Adrenal gland (tissue), 5 donors: ENCODE results near the gene PIM3.

Experiments used
- POLR2A ChIP-seq, 2 donors: fragments of 450-650 bp; IDR thresholded peaks; one replicate each; pipeline ENCODE4 v1.6.1; 2017; ENCODE audit warnings: antibody characterized with exemption in 2 of 2, mild to moderate bottlenecking in 2 of 2, moderate library complexity in 1 of 2
- TF ChIP-seq, protein P1 (sequence below), 6 experiments: fragments of 450-650 bp in 4 of 6; fragments of 200-600 bp in 2 of 6; sonication (generic) in 1 of 6; IDR thresholded peaks; 1 replicate in 5 of 6; 2 replicates in 1 of 6; pipeline versions ENCODE4 v1.5.1 to v1.8.0; 2016 to 2021; ENCODE audit warnings: antibody characterized with exemption in 6 of 6, mild to moderate bottlenecking in 2 of 6, moderate library complexity in 1 of 6
- donor health status: DM: no; HTN: no; CAD: no.

DNA sequence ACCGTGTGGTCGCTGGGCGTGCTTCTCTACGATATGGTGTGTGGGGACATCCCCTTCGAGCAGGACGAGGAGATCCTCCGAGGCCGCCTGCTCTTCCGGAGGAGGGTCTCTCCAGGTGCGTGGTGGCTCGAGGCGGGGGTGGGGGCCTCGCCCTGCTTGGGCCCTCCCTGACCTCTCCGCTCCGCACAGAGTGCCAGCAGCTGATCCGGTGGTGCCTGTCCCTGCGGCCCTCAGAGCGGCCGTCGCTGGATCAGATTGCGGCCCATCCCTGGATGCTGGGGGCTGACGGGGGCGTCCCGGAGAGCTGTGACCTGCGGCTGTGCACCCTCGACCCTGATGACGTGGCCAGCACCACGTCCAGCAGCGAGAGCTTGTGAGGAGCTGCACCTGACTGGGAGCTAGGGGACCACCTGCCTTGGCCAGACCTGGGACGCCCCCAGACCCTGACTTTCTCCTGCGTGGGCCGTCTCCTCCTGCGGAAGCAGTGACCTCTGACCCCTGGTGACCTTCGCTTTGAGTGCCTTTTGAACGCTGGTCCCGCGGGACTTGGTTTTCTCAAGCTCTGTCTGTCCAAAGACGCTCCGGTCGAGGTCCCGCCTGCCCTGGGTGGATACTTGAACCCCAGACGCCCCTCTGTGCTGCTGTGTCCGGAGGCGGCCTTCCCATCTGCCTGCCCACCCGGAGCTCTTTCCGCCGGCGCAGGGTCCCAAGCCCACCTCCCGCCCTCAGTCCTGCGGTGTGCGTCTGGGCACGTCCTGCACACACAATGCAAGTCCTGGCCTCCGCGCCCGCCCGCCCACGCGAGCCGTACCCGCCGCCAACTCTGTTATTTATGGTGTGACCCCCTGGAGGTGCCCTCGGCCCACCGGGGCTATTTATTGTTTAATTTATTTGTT lies 2.4 kb downstream of the PIM3 start:
- no peak for TF ChIP-seq POLR2A (IDR thresholded peaks at IDR 0.05)
- TF ChIP-seq, protein P1, sequence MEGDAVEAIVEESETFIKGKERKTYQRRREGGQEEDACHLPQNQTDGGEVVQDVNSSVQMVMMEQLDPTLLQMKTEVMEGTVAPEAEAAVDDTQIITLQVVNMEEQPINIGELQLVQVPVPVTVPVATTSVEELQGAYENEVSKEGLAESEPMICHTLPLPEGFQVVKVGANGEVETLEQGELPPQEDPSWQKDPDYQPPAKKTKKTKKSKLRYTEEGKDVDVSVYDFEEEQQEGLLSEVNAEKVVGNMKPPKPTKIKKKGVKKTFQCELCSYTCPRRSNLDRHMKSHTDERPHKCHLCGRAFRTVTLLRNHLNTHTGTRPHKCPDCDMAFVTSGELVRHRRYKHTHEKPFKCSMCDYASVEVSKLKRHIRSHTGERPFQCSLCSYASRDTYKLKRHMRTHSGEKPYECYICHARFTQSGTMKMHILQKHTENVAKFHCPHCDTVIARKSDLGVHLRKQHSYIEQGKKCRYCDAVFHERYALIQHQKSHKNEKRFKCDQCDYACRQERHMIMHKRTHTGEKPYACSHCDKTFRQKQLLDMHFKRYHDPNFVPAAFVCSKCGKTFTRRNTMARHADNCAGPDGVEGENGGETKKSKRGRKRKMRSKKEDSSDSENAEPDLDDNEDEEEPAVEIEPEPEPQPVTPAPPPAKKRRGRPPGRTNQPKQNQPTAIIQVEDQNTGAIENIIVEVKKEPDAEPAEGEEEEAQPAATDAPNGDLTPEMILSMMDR (IDR thresholded peaks at IDR 0.05): no peak
